ENCODE measurements around the gene GDPGP1.
"Not testable (repeated sequence)": the region's sequence is repeated elsewhere in the genome, so short reads cannot be mapped to it uniquely, and the experiment has no call there.

Gene GDPGP1

DNA sequence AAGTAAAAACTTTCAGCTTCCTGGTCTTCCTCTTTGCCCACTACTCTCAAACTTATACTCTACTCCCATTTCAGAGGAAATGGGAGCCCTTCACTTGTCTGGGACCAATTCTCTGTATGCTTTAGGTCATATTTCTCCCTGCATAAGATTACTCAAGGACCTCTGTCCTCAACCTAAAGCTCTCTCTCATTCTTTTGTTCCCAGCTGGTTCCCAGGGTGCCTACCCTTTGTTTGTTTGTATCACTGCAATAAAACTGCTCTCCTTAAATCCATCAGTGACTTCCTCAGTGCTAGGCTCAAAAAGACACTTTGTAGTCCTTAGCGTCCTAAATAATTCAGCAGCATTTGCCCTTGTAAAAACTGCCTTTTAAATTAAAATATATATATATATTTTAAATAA lies 34.4 kb downstream of the GDPGP1 start:
- Mint-ChIP-seq H3K36me3 (ENCODE audit: low read depth) (peaks cover 39% of the 10 kb centered on the region), H3K4me1 (ENCODE audit: low read depth) (peaks cover 44% of the 10 kb centered on the region), H3K27ac (peak overlapping the region; percentile 27), H3K9me3 (no peaks in the 10 kb centered on the region), H3K4me3 (peak overlapping the region; percentile 64), H3K27me3 (ENCODE audit: low read depth) (no peaks in the 10 kb centered on the region)
- no peak for DNase-seq (ENCODE audit: low spot score)

DNA sequence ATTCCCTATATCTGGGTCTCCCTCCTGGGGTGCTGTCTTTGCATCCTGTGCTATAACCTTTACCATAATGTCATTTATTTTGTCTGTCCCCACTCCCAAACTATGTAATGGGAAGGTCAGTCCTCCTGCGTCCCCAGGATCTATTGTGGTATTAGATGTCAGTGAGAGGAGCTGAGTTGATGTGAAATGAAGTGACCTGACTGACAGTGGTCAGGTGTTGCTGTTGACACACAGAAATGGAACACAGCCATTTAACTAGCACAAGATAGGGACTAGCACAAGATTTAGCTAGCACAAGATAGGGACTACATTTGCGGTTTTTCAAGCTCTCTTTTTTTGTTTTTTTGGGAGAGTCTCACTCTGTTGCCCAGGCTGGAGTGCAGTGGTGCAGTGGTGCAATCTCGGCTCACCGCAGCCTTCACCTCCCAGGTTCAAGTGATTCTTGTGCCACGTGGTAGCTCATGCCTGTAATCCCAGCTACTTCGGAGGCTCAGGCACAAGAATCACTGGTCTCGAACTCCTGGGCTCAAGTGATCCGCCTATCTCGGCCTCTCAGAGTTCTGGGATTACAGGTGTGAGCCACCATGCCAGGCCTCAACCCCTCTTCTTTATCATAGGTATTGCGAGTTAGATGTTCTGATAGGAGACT lies 36.6 kb downstream of the GDPGP1 start:
- DNase-seq (ENCODE audit: low spot score) = no peak
- no peaks in the 10 kb centered on the region for H3K27me3 Mint-ChIP-seq (ENCODE audit: low read depth)
- no peak overlapping the region for H3K27ac Mint-ChIP-seq
- peaks cover 30% of the 10 kb centered on the region for H3K4me1 Mint-ChIP-seq (ENCODE audit: low read depth)
- no peaks in the 10 kb centered on the region for H3K9me3 Mint-ChIP-seq
- no peak overlapping the region for H3K4me3 Mint-ChIP-seq
- H3K36me3 Mint-ChIP-seq (ENCODE audit: low read depth) = peaks cover 44% of the 10 kb centered on the region

DNA sequence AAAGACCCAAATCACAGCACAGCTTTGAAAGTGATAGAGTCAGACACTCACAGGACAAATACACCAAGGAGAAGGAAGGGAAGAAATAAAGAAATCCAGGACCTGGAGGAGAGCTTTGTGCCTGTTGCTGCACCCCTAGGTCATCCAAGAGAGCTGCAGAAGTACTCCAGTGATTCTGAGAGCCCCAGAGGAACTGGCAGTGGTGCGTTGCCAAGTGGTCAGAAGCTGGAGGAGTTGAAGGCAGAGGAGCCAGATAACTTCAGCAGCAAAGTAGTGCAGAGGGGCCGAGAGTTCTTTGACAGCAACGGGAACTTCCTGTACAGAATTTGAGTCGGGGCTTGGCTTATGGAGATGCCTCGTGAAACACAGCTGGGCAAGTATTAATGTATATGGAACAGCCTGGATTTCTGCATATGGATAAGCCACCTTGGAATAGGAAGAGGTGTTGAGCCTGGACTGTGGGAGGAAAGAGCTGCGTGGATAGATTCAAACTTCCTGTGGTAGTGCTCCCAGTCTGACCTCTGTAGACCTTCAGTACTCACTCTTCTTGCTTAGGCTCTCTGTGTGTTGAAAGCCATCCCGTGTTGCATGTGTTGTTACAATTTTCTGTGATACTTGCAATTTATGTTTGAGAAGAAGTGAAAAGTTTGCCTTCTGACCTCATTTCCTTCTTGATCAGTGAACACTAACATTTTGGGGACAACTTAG lies 37.6 kb downstream of the GDPGP1 start:
- Mint-ChIP-seq H3K27ac (peak overlapping the region; percentile 65), H3K9me3 (no peaks in the 10 kb centered on the region), H3K27me3 (ENCODE audit: low read depth) (no peaks in the 10 kb centered on the region), H3K36me3 (ENCODE audit: low read depth) (peaks cover 43% of the 10 kb centered on the region), H3K4me3 (no peak overlapping the region), H3K4me1 (ENCODE audit: low read depth) (peaks cover 29% of the 10 kb centered on the region)
- DNase-seq (ENCODE audit: low spot score) = no peak

DNA sequence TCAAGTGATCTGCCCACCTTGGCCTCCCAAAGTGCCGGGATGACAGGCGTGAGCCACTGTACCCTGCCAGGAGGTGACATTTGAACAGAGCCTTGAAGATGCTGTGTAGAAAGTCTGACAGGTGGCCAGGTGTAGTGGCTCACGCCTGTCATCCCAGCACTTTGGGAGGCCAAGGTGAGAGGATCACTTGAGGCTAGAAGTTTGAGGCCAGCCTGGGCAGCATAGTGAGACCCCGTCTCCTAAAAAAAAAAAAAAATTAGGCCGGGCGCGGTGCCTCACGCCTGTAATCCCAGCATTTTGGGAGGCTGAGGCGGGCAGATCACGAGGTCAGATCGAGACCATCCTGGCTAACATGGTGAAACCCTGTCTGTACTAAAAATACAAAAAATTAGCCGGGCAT lies 44.5 kb downstream of the GDPGP1 start:
- not testable (repeated sequence) for H3K27me3 Mint-ChIP-seq (ENCODE audit: low read depth); H3K4me3 Mint-ChIP-seq; DNase-seq (ENCODE audit: low spot score); H3K9me3 Mint-ChIP-seq; H3K36me3 Mint-ChIP-seq (ENCODE audit: low read depth); H3K27ac Mint-ChIP-seq; H3K4me1 Mint-ChIP-seq (ENCODE audit: low read depth)

DNA sequence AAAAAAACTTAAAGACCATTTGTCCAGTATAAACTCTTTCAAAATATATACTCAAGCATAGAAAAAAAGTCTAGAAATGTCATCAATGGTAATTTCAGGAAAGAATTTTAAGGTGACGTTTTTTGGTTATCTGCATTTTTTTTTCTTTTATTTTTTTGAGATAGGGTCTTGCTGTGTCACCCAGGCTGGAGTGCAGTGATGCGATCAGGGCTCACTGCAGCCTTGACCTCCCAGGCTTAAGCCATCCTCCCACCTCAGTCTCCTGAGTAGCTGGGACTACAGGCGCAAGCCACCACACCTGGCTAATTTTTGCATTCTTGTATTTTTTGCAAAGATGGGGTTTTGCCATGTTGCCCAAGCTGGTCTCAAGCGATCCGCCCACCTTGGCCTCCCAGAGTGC lies 46.7 kb downstream of the GDPGP1 start:
- H3K4me3 Mint-ChIP-seq; H3K9me3 Mint-ChIP-seq; H3K27me3 Mint-ChIP-seq (ENCODE audit: low read depth); H3K4me1 Mint-ChIP-seq (ENCODE audit: low read depth); DNase-seq (ENCODE audit: low spot score); H3K36me3 Mint-ChIP-seq (ENCODE audit: low read depth); H3K27ac Mint-ChIP-seq: not testable (repeated sequence)

DNA sequence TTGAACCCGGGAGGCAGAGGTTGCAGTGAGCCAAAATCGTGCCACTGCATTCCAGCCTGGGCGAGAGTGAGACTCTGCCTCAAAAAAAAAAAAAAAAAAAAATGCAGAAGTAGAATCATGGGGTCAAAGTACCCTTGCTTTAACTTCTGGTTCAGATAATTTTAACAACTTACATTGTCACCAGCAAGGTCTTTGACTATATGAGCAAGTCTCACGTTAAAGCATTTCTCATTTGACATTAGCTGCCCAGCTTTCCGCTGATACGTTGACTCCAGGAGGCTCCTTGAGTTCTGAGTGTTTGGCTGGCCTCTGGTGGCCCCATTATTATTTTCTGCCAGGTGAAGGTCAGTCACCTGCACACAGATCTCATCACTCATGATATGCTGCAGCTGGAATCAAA lies 47.6 kb downstream of the GDPGP1 start:
- H3K4me3 Mint-ChIP-seq; H3K27me3 Mint-ChIP-seq (ENCODE audit: low read depth); H3K4me1 Mint-ChIP-seq (ENCODE audit: low read depth); H3K9me3 Mint-ChIP-seq; H3K36me3 Mint-ChIP-seq (ENCODE audit: low read depth); H3K27ac Mint-ChIP-seq; DNase-seq (ENCODE audit: low spot score): not testable (repeated sequence)

DNA sequence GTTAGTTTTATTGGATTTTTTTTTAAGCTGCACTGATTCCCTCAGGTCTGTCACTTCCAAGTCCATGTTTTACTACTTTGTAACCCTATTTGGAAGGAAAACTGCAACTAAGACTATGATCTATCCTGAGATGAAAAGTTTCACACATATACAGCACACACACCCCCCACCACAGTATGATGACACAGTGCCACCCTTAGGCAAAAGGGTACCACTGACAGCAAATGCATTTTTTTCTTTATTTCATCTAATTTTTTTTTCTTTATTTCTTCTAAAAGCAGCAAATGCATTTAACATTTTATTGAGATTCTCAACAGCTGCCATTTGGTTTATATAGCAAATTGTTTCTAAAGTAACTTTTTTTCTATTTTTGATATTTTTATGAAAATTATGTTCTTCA lies 52.7 kb downstream of the GDPGP1 start:
- no peaks in the 10 kb centered on the region for H3K9me3 Mint-ChIP-seq
- peaks cover 4% of the 10 kb centered on the region for H3K4me1 Mint-ChIP-seq (ENCODE audit: low read depth)
- H3K27ac Mint-ChIP-seq = peak overlapping the region; percentile 13
- H3K36me3 Mint-ChIP-seq (ENCODE audit: low read depth) = no peaks in the 10 kb centered on the region
- no peak overlapping the region for H3K4me3 Mint-ChIP-seq
- no peaks in the 10 kb centered on the region for H3K27me3 Mint-ChIP-seq (ENCODE audit: low read depth)
- no peak for DNase-seq (ENCODE audit: low spot score)

DNA sequence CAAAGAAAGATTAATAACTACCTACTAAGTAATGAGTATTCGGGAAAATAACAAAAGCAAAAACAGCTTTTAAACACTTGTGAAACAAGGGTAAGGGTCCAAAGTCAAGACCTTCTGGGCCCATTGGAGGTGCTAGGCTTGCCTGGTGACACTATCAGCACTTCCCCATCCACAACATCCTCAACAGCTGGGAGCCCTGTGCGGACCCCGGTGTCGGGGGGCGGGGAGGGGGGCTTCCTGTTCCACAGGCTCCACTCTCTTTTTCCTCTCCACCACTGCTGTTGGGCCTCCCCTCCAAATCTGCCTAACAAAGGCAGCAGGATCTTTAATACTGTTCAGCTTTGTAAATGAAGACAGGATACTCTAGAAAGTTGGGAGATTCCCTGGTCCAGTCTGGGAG lies 53.1 kb downstream of the GDPGP1 start:
- DNase-seq (ENCODE audit: low spot score) = no peak
- H3K4me1 Mint-ChIP-seq (ENCODE audit: low read depth) = peaks cover 4% of the 10 kb centered on the region
- no peak overlapping the region for H3K27ac Mint-ChIP-seq
- no peak overlapping the region for H3K4me3 Mint-ChIP-seq
- no peaks in the 10 kb centered on the region for H3K27me3 Mint-ChIP-seq (ENCODE audit: low read depth)
- H3K9me3 Mint-ChIP-seq = no peaks in the 10 kb centered on the region
- no peaks in the 10 kb centered on the region for H3K36me3 Mint-ChIP-seq (ENCODE audit: low read depth)

DNA sequence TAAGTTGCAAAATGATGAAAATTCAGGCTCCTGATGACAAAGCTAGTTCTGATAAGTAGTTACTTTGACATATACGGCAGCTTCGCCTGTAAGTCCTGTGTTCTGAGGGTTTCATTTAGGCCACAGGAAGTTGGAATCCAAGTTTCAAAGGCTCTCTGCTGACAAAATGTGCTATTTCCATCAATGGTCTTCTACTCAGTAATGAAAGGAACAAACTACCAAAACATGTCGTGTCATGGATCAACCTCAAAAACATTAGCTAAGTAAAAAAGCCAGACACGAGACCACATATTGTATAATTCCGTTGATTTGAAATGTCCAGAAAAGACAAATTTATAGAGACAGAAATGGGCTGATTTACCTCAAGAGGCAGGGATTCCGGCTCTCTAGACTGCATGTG lies 53.9 kb downstream of the GDPGP1 start:
- no peaks in the 10 kb centered on the region for H3K9me3 Mint-ChIP-seq
- H3K36me3 Mint-ChIP-seq (ENCODE audit: low read depth) = no peaks in the 10 kb centered on the region
- H3K4me1 Mint-ChIP-seq (ENCODE audit: low read depth) = peaks cover 4% of the 10 kb centered on the region
- H3K27ac Mint-ChIP-seq = no peak overlapping the region
- no peak overlapping the region for H3K4me3 Mint-ChIP-seq
- no peak for DNase-seq (ENCODE audit: low spot score)
- no peaks in the 10 kb centered on the region for H3K27me3 Mint-ChIP-seq (ENCODE audit: low read depth)

DNA sequence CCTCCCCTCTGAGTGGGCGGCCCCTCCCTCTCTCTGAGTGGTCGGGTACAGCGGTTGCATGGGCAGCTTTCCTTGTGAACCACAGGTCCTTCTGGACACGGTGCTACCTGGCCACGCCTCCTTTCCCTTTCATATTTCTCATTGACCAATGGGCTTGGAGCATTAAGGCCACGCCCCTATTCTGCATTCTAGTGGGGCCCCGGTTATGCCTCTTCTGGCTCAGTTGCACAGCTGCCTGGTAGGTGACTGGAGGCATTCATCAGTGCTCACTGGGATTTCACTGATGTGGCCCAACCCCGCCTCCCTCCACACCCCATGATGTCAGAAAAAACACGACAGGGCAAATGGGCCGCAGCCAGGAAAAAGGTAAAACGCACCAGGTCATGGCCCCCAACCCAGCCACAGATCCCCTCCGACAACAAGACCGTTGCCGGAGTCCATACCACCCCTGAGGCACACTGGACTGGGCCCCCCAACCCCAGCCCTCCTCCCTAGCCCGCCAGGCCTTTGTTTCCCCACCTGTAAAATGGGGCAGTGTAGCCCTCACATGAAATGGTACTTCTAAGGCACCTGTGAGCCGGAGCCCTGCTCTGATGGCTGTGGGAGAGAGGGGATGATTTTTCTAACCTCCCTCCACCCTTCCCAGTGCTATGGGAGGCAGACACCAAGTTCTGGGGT lies 57.8 kb downstream of the GDPGP1 start:
- no peak for DNase-seq (ENCODE audit: low spot score)
- peaks cover 16% of the 10 kb centered on the region for H3K27me3 Mint-ChIP-seq (ENCODE audit: low read depth)
- no peaks in the 10 kb centered on the region for H3K9me3 Mint-ChIP-seq
- no peaks in the 10 kb centered on the region for H3K36me3 Mint-ChIP-seq (ENCODE audit: low read depth)
- peaks cover 11% of the 10 kb centered on the region for H3K4me1 Mint-ChIP-seq (ENCODE audit: low read depth)
- no peak overlapping the region for H3K27ac Mint-ChIP-seq
- H3K4me3 Mint-ChIP-seq = no peak overlapping the region

DNA sequence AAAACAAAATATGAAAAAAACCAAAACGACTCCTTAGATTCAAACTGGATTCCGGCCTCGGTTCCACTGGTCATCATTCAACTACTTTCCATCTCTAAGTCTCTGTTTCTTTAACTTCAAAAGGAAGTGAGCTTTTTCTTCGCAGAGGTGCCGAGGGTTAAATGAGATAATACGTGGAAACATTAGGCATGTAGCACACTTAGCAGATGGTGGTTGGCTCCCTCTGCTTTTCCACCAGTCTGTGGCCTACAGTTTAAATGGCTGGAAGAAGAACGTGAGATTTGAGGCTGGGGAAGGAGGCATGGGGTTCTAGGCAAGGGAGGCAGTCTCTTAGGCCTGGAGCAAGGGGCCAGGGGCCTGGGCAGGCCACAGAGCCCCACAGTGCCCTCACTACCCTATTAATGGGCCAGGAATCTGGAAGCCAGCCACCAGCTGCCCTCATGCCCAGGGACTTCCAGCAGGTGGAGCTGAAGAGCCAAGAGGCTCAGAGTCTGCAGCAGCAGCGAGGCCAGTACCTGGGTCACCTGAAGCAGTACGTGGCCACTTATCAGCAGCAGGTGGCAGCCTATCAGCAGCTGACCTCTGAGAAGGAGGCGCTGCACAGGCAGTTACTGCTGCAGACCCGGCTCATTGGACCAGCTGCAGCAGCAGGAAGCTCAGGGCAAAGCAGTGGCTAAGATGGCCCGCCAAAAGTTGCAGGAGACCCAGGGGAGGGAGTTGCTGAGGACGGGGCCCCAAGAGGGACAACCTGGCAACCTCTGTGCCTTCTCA lies 59.2 kb downstream of the GDPGP1 start:
- not testable (repeated sequence) for H3K4me3 Mint-ChIP-seq; H3K9me3 Mint-ChIP-seq; H3K27ac Mint-ChIP-seq; H3K36me3 Mint-ChIP-seq (ENCODE audit: low read depth)
- peak; percentile 64 for DNase-seq (ENCODE audit: low spot score)
- Mint-ChIP-seq H3K27me3 (ENCODE audit: low read depth) (peaks cover 16% of the 10 kb centered on the region), H3K4me1 (ENCODE audit: low read depth) (peaks cover 16% of the 10 kb centered on the region)

DNA sequence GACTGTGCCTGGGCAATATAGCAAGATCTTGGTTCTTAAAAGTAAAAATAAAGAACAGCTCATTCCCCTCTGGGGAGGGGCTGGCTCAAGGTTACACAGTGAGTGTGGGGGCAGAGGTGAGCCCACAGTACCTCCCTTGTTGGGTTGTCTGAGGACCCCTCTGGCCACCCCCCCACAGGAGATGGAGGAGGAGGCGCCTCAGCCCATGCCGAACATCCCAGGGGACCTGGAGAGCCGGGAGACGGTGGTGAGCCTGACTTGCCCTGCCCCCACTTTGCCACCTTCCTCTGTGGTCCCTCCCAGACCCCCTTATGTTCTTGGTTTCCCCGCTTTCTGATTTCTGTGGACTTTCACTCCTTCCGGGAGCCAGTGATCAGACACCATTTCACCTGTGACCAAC lies 60.1 kb downstream of the GDPGP1 start:
- H3K4me3 Mint-ChIP-seq = no peak overlapping the region
- no peaks in the 10 kb centered on the region for H3K36me3 Mint-ChIP-seq (ENCODE audit: low read depth)
- no peaks in the 10 kb centered on the region for H3K9me3 Mint-ChIP-seq
- H3K4me1 Mint-ChIP-seq (ENCODE audit: low read depth) = peaks cover 16% of the 10 kb centered on the region
- DNase-seq (ENCODE audit: low spot score) = no peak
- H3K27me3 Mint-ChIP-seq (ENCODE audit: low read depth) = peaks cover 16% of the 10 kb centered on the region
- H3K27ac Mint-ChIP-seq = no peak overlapping the region

DNA sequence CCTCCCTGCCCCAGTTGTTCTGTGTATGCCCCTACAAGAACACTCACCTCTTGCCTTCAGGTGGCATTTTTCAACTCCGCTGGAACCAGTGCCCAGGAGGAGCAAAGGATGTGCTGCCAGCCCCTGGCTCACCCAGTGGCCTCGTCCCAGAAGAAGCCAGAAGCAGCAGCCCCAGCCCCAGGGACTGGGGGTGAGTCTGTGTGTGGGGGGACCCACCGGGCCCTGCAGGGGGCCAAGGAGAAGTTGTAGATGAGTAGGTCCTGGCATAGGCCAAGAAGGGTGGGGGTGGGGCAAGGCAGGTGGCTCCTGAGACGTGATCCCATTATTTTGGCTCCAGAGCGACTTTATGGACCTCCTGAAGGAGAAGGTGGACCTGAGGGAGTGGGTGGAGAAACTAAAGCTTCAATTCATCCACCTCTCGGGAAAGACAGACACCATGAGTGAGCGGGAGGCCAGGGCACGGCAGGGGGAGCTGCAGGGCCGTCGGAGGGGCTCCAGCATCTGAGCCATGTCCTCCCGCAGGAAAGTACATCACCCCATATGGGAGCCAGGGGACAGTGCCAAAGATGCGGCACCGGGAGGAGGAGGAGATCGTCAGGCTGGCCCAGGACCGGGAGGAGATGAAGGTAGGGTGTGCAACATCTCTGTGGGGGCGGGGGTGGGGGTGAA lies 60.7 kb downstream of the GDPGP1 start:
- H3K27me3 Mint-ChIP-seq (ENCODE audit: low read depth) = peaks cover 16% of the 10 kb centered on the region
- H3K36me3 Mint-ChIP-seq (ENCODE audit: low read depth) = no peaks in the 10 kb centered on the region
- no peak for DNase-seq (ENCODE audit: low spot score)
- H3K27ac Mint-ChIP-seq = no peak overlapping the region
- no peaks in the 10 kb centered on the region for H3K9me3 Mint-ChIP-seq
- H3K4me1 Mint-ChIP-seq (ENCODE audit: low read depth) = peaks cover 16% of the 10 kb centered on the region
- H3K4me3 Mint-ChIP-seq = no peak overlapping the region

DNA sequence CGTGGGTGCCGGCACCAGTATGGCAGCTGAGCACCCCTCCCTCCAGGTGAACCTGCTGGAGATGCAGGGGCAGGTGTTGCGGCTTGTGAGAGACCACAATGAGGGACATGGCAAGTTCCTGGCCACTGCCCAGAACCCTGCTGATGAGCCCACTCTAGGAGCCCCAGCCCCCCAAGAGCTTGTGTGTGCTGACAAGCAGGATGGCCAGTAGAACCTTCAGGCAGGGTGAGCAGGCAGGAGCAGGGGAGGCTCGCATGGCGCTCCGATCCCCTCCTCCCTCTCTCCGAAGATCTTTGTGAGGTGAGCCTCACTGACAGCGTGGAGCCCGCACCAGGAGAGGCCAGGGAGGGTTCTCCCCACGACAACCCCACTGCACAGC lies 61.2 kb downstream of the GDPGP1 start:
- Mint-ChIP-seq H3K4me1 (ENCODE audit: low read depth) (peaks cover 14% of the 10 kb centered on the region), H3K9me3 (no peaks in the 10 kb centered on the region), H3K27ac (no peak overlapping the region), H3K36me3 (ENCODE audit: low read depth) (no peaks in the 10 kb centered on the region), H3K27me3 (ENCODE audit: low read depth) (peaks cover 16% of the 10 kb centered on the region), H3K4me3 (no peak overlapping the region)
- DNase-seq (ENCODE audit: low spot score) = no peak
